Right atrium auricular region (tissue), 2 donors: ENCODE results near the gene MAP7. TPM values are rescaled to one million over a fixed set of nuclear protein-coding genes. Genes with fewer than 3 reads are reported as not detected.

Source experiments
- DNase-seq: peaks from one replicate; pipeline ENCODE4 v3.0.0-alpha.2; 2019; ENCODE audit warnings: low spot score
- H3K27ac ChIP-seq, 2 donors: fragments of 200-600 bp; sonication (generic); 1 replicate in 1 of 2; 2 replicates in 1 of 2; pipeline ENCODE4 v1.5.1; 2016 to 2019
- H3K27me3 ChIP-seq, 2 donors: fragments of 200-600 bp; sonication (generic); one replicate each; pipeline versions ENCODE4 v1.5.1 to v1.6.0; 2017 to 2019
- H3K36me3 ChIP-seq: fragments of 200-600 bp; sonication (generic); one replicate; pipeline ENCODE4 v1.5.1; 2016
- H3K4me1 ChIP-seq, 2 donors: fragments of 200-600 bp; sonication (generic); one replicate each; pipeline versions ENCODE4 v1.5.1 to v1.6.0; 2017 to 2019
- H3K4me3 ChIP-seq, 2 donors: fragments of 200-600 bp; sonication (generic); 1 replicate in 1 of 2; 2 replicates in 1 of 2; pipeline ENCODE4 v1.5.1; 2017 to 2019; ENCODE audit warnings: mild to moderate bottlenecking in 1 of 2, moderate library complexity in 1 of 2
- H3K9me3 ChIP-seq, 2 donors: fragments of 200-600 bp; sonication (generic); one replicate each; pipeline ENCODE4 v1.5.1; 2019
- CTCF ChIP-seq, 2 donors: fragments of 200-600 bp; sonication (generic); IDR thresholded peaks; one replicate each; pipeline ENCODE4 v1.5.1; 2019; ENCODE audit warnings: antibody characterized with exemption in 2 of 2
- total RNA-seq, 2 donors: library from RNA; depleted of rRNA; stranded (reverse); fragments of >200 nt; gene quantifications; one replicate each; pipeline ENCODE4 v1.1.0, GENCODE V29; 2016

MAP7 gene
- total RNA-seq, 2 donors from 2014 or later = 1.0 to 1.3 TPM

GRCh38 chr6:136549300-136550044, 750 bp downstream of the MAP7 start:
- no peaks in the 10 kb centered on the region for H3K27me3 ChIP-seq
- peaks cover 0 to 16% of the 10 kb centered on the region in 2 donors for H3K4me1 ChIP-seq
- H3K9me3 ChIP-seq = no peaks in the 10 kb centered on the region
- DNase-seq = no peak
- no peaks in the 10 kb centered on the region for H3K36me3 ChIP-seq
- peak overlapping the region in 1 of 2 donors; percentile 27 for H3K27ac ChIP-seq
- H3K4me3 ChIP-seq = peak overlapping the region; percentile 59 to 81
- TF ChIP-seq CTCF (IDR thresholded peaks at IDR 0.05) = no peak

GRCh38 chr6:136548582-136549299, 1.5 kb downstream of the MAP7 start:
- no peak for DNase-seq
- TF ChIP-seq CTCF (IDR thresholded peaks at IDR 0.05) = no peak
- Histone ChIP-seq H3K4me1 (peaks cover 0 to 16% of the 10 kb centered on the region in 2 donors), H3K27me3 (no peaks in the 10 kb centered on the region), H3K9me3 (no peaks in the 10 kb centered on the region), H3K27ac (no peak overlapping the region), H3K4me3 (no peak overlapping the region), H3K36me3 (no peaks in the 10 kb centered on the region)

- no peak for DNase-seq
- Histone ChIP-seq H3K4me3 (no peak overlapping the region), H3K9me3 (no peaks in the 10 kb centered on the region), H3K4me1 (peaks cover 0 to 16% of the 10 kb centered on the region in 2 donors), H3K27ac (no peak overlapping the region), H3K36me3 (no peaks in the 10 kb centered on the region), H3K27me3 (no peaks in the 10 kb centered on the region)
- no peak for TF ChIP-seq CTCF (IDR thresholded peaks at IDR 0.05)
Observed at GRCh38 chr6:136547871-136548270, 2.4 kb downstream of the MAP7 start.

- H3K9me3 ChIP-seq = no peaks in the 10 kb centered on the region
- no peak for DNase-seq
- no peak overlapping the region for H3K27ac ChIP-seq
- H3K4me1 ChIP-seq = peaks cover 0 to 16% of the 10 kb centered on the region in 2 donors
- no peaks in the 10 kb centered on the region for H3K27me3 ChIP-seq
- no peak overlapping the region for H3K4me3 ChIP-seq
- TF ChIP-seq CTCF (IDR thresholded peaks at IDR 0.05) = peak in 1 of 2 donors; percentile 54
- no peaks in the 10 kb centered on the region for H3K36me3 ChIP-seq
Observed at GRCh38 chr6:136547336-136547735, 2.9 kb downstream of the MAP7 start.

- no peak for TF ChIP-seq CTCF (IDR thresholded peaks at IDR 0.05)
- no peaks in the 10 kb centered on the region for H3K27me3 ChIP-seq
- H3K36me3 ChIP-seq = no peaks in the 10 kb centered on the region
- H3K4me1 ChIP-seq = peaks cover 0 to 16% of the 10 kb centered on the region in 2 donors
- DNase-seq = no peak
- no peaks in the 10 kb centered on the region for H3K9me3 ChIP-seq
- H3K27ac ChIP-seq = no peak overlapping the region
- no peak overlapping the region for H3K4me3 ChIP-seq
Observed at GRCh38 chr6:136546331-136546730, 3.9 kb downstream of the MAP7 start.
